ENCODE measurements around the gene PICALM.
A peak's percentile ranks its signal among the peaks of the same experiment; 100 is the strongest.

Gene PICALM

DNA sequence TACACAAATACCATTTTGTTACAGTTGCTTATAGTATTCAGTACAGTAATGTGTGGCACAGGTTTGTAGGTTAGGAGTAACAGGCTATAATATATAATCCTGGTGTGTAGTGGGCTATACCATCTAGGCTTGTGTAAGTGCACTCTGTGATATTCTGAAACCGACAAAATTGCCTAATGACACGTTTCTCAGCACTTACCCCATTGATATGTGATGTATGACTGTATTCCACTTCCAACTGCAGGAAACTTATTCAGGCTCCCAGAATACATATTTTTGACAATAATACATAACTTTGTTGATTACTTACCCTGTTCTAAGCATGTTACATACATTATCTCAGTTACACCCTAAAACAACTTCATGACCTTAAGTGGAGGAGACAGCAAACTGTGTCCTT is 5.1 kb upstream of the PICALM start:
- no peak for DNase-seq

DNA sequence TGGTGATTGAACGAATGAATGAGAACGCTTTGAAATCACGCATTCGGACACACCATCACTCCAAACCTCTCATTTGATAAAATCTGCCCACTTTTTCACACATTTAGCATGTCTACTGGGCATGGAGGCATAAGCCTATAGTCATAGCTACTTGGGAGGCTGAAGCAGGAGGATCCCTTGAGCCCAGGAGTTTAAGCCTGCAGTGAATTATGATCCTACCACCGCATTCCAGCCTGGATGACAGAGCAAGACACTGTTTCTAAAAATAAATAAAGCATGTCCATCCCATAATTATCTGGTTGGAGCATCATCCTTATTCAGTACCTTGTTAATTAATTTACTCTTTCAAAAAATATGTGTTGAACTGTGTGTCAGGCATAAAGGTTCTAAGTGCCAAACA is 3.3 kb upstream of the PICALM start:
- DNase-seq, result no peak

DNA sequence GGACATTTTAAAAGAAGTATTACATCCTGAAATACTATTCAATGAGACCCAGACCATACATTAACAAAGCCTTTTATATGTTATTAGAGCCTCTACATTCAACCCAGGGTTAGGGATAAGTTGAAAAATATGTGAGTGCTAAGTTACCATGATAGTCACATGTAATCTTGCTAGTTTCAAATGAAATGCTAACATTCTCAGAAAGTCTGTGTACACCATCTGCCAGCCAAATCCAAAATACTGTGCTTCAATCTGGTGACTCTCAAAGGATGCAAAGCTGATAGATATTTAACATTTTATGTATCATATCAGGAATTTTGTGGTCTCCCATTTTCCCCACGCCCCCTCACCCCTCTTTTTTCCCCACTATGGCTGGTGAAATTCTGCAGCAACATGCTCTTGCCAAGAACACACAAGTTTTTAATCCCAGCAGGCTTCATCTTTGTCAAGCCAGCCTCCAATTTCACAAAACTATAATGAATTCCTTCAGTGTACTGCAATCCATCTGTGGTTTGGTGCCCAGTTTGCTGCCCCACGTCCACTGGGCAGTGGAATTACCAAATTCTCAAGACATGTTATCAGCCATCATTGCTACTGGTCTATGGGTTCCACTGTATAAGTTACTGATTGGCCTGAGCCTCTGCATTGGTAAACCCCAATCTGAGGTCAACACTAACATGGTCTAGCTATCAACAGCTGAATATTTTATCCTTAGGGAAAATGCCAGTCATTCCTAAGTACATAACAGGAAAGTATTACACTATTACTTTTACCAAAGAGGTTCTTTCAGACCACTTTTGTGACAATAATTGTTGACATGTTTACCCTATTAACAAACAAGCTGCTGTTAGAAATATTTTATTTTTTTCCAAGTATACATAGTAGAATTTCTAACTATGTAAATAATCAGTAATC is 1.5 kb upstream of the PICALM start:
- DNase-seq, result no peak

DNA sequence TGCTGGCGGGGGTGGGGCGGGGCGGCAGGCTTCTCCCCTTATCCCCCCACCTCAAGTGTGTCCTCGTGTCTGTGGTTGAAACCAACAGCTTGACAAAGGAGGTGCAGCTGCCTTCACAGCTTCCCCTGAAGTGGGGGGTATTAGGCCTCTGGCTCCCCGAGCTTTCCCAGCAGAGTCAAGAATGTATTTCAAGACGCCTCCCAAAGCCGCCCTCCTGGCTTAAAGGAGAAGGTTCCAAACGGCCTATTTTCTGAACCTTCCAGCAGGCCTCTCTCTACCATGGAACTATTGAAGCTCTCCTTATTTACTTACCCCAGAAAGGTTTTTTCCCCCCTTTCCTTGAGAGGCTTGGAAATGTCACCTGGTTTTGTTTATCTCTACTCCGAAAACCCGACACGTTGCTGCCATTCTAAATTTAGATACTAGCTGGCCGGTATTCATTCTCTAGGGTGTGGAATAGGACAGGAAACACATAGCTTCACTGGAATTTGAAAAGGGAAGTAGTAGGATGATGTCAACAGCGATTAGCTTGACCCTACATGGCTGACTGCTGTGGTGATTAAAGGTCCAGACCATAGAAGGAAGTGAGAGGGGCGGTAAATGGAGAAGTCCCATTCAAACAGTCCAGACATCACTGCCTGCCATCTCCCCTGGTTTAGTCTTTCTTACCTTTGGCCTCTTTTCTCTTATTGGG is 671 bp upstream of the PICALM start:
- no peak for DNase-seq

DNA sequence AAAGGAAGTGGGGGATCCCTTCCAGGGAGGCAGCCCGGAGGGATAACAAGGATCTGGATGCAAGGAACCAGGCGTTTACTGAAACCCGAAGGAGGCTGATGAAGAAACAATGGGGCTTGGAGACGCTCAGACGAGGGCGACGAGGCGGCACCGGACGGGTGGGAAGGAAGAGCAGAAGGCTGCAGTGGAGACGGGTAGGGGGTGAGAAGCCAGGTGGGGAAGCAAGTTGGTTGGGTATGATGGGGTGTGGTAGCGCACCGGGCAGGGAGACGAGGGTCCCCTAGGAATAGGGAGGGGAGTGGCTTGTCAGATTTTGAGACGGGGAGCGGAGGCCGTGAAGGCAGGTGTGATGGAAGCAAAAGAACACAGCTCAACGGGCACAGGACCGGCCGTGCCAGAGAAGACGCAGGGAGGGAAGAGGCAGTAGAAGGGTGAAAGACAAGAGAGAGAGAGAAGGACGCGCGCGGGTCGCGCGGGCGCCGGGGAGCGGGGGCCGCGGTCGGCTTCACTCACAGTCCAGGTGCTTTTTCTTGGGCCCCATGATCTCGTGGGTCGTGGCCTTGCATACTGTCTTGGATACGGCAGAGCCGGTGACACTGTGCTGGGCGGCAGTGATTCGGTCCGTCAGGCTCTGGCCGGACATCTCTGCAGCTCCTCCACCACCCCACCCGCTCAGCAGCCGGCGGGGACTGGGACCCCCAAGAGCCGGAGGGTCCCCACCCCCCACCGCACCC is 579 bp downstream of the PICALM start:
- DNase-seq, result peak; percentile 36 to 81 (median 71)

DNA sequence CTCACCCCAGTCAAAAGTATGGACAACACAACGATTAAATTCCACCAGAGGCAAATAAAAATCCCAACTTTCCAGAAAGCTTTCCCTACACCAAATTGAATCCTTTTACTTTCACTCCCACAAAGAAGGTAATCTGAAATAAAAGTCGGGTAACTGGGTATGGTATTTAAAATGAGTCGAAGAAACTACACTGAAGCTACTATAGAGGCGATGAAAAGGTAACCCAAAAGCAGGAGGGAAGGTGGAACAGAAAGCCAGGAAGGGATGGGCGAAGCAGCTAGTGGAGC is 1.1 kb downstream of the PICALM start:
- no peak for DNase-seq

DNA sequence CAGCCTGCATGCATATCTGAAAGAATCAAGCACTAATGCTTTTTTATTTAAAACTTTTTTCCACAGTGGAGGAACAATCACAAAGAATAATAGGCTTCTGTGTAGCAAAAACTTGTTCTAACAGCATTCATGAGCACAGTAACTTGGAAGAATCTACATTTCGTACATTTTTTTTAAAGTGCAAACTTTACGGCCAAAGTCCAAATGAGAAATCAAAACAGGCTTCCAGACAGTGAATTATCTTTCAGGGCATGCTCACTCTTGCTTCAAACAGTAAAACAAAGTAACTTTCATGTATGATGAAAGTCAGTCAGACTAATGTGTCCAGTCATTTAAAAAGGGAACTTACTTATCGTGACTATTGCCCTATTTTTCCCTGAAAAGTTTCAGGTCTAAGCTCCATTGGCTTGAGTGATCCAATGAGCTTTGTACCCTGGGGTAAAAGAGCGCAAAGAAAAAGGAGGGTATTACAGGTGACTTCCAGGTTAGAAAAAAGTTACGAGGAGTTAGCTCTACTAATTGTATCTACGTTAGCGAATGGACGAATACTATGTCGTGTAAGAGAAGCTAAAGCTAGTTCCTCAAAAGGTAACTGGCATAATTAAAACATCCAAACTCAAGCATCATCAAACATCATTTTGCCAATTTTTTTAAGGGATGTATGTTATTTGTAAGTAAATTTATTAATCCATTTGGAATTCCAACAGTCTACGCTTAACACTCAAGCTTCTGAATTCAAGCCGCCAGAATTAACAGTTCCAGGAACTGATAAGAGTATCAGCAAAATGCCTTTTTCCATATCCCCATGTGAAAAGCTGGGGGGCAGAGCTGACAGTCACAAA is 1.7 kb downstream of the PICALM start:
- DNase-seq, result peak in 2 of 3 experiments; percentile 11 to 65

DNA sequence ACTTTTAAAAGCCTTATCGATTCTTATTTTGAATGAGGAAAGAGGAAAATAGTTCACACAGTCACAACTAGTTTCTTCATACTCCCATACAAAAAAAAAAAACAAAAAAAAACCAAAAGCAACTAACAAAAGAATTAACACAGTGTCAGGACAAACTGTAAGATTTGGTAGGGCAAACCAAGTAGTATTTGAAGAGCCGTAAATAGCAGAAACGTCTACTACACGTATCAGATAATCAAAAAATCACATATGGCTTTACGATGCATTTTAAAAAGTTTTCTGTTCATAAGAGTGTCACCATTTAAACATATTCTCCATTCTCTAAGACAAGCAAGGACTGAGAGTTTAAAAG is 2.3 kb downstream of the PICALM start:
- DNase-seq, result peak in 1 of 3 experiments; percentile 40

DNA sequence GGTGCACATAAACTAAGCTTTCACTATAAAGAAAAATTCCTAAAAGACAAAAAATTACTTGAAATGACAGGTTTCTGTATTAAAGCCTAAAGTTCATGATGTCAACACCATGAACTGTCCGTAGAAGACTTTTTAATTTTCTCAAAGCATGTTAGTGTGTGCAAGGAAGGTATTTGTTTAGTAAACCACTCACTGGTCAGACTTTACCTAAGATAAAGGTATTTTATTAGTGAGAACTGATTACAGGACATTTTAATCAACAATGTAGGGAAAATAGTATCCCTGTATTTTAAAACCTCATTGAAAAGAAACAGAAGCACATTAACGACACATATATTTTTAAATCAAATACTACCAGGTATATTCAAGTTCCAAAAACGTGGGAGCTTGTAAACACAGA is 2.9 kb downstream of the PICALM start:
- no peak for DNase-seq

DNA sequence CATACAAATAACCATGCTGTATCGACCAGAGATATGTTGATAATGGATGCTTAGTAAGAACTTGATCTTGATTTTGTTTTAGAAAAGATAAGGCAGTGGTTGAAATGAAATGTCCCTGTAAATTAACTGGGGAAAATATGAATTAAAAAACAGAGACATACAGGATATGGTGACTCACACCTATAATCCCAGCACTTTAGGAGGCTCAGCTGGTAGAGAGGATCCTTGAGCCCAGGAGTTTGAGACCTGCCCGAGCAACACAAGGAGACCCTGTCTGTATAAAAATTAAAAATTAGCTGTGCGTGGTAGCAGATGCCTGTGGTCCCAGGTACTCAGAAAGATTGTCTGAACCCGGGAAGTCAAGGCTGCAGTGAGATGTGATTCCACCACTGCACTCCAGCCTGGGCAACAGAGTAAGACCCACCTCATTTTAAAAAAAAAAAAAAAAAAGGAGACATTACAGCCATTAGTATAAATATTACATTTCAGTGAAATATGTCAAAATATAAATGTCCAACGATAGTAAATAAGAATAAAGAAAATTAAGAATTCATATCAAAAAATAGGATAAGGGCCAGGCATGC is 4.6 kb downstream of the PICALM start:
- DNase-seq, result no peak

DNA sequence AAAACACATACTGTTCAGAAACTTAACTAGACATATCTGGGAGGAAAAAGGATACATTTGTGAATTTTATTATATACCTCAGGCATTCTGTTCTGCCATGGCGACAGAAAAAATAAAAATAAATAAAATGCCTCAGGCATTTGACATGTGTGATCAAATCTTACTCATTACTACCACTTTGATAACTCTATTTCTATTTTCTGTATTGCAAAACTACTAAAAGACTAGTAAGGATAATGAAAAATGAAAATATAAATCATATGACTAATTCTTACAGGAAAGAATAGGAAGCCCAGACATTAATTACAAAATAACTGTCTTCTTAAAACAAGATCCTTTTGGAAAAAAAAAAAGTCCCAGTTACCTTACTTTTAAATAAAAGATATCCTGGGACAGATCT is 5.3 kb downstream of the PICALM start:
- DNase-seq, result no peak

DNA sequence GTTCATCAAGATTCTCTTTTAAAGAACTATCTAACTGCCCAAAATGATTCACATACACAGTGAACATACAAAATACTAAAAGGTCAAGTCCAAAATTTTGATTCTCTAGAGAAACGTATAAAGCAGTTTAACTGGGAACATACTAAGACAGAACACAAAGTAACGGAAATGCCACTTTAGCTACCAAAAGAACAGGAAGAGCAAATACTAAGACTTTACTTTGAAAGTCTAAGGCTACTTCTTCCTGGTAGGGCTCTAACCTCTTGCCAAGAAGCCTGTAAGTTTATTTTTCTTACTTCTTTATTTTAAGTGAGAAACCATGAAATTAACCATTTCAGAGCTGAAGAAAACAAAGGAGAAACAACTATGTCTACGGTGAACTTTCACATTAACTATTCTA is 6.2 kb downstream of the PICALM start:
- no peak for DNase-seq

DNA sequence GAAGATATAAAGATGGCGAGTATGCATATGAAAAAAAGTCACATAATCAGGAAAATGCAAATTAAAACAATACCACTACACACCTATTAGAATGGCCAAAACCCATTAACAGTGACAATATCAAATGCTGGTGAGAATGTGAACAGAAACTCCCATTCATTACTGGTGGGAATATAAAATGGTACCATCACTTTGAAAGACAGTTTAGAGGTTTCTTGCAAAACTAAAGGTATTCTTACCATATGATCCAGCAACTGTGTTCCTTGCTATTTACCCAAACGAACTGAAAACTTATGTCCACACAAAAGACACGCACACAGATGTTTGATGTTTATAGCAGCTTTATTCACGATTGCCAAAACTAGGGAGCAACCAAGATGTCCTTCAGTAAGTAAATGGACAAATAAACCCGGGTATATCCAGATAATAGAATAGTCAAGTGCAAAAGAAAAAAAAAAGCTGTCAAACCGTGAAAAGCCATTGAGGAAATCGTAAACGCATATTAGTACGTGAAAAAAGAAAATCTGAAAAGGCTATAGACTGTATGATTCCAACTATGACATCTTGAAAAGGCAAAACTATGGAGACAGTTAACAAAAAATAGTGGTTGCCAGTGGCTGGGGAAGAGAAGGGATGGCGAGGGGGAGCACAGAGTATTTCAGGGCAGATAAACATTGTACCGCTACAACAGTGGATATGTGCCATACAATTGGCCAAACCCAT is 7.2 kb downstream of the PICALM start:
- DNase-seq, result no peak

DNA sequence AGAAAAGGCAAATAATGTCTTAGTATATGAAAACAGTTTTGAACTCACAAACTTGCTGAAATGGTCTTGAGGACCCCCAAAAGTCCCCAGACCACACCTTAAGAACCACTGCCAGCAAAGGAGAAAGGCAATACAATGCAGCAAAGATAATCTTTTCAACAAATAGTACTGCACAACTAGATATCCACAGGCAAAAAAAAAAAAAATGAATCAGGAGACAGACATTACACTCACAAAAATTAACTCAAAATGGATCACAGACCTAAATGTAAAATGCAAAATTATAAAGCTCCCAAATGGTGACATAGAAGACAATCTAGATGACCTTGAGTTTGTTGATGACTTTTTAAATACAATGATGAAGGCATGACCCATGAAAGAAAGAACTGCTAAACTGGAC is 8.3 kb downstream of the PICALM start:
- DNase-seq, result no peak

DNA sequence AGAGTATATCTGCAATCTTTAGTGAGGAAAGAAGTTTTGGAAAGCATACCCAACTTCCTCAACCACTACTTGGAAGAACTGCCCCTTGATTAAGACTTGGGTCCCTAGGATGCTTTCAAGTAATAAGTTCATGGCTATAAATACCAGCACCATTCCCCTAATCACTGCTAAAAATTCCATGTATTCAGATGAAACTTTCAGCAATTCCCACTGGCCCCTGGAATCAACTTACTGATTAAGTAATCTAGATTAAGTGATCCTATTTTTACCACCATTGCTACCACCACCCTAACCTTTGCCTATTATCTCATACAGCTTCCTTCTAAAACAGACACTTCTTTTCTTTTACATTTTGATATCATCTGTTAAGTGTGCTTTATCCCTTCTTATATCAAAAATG is 10.5 kb downstream of the PICALM start:
- no peak for DNase-seq

DNA sequence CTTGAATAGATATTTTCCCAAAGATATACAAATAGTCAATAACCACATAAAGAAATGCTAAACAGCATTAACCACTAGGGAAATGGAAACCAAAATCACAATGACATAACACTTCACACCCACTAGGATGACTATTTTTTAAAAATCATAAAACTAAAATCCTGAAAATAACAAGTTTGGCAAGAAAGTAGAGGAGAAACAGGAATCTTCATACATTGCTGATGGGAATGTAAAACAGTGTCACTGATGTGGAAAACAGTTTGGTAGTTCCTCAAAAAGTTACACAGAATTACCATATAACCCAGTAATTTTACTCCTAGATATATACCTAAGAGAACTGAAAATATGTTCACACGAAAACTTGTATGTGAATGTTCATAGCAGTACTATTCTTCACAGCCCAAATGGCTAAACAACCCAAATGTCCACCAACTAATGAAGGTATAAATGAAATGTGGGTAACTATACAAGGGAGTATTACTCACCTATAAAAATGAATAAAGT is 12.5 kb downstream of the PICALM start:
- DNase-seq, result no peak

DNA sequence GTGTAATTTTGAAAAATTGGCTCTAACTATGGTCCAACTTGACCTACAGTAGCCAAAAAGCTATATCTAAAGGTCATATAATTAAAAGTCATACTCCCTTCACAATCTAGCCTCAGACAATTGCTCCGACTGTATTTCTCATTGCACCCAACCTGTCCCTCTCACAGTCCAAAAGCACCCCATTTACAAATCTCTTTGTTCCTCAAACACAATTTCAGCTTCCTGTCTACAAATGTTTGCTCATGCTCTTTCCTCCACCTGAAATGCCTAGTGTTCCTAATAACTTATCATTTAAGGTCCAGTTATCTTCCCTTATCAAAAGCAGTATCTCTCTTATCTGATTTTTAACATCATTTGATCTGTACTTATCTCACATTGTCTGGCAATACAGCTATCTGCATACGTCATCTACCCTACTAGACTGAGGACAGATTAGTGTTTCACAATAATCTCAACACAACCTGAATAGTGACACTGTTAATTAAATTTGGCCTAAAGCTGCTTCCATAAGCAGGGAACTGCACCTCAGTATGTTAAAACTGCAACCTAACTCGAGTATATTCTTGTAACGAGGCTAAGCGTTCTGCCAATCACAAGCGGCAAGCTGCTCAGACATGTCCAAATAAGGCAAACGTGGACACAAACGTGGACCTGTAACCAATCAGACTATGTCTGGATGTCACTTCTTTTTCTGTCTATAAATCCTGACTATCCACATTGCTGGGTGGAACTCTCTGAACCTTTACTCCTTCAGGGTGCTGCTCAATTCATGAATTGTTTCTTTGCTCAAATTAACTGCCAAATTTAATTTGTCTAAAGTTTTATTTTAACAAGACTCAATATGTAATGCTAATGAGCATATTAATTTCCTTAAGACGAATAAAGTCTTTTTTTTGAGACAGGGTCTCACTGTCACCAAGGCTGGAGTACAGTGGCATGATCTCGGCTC is 15.9 kb downstream of the PICALM start:
- DNase-seq, result no peak

DNA sequence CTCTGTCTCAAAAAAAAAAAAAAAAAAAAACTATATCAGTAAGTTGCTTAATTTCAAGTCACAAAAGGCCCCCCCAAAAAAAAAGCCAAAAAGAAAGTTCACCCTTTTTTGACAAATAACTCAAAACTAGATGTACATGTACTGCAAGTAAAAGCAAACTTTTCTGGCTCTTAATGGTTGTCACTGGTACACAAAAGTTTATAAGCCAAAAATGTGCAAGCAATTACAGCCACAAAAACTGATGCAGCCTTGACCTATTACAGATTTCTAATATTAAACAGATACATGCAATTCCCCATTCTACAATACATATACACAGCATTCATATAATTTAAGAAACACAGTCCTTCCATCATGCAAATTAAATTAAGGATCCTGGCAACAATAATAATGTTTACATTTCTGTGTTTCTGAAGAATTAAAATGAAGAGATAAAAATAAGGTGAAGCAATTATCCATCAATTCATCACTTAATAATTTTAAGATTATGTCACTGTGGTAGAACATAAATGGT is 18.6 kb downstream of the PICALM start:
- no peak for DNase-seq

DNA sequence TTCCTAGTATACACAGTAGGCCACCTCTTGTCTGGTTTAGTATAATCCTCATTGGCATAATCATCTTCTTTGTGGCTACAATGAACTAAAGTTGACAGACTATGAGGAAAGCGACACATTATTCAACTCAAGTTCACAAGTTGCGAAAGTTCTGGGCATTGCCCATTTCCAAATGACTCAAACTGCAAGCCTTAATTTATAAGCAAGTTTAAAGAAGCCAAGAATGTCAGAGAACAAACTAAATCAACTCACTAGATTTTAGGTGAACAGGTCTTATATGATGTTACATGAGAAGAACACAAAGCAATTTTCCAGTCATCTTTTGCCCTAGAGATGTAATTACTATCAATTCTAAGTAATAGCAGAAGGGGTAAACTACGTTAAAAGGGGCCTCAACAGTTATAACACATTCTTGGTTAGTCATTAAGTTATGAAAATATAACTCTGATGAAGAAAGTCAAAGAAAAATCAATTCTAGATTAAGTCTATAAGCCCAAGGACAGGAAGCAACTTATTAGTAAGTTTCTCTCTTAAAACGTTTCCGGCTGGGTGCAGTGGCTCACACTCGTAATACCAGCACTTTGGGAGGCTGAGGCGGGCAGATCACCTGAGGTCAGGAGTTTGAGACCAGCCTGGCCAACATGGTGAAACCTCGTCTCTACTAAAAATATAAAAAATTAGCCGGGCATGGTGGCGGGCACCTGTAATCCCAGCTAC is 21.5 kb downstream of the PICALM start:
- DNase-seq, result no peak

DNA sequence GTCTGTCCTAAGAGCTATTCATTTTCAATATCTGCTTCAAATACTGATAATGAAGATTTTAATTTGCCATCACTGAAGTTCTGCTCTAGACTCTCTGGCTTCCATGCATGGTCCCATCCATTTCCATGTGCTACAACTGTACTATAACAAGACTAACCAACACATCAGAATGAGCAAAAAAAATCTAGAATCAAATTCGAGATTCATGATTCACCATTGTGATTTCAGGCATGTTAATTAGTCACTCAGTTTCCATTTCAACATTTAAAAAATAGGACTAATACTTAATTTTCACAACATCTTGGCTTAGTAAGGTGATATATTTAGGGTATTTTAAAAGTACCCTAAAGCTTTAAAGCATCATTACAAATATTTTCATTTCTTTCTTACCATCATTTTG is 22.8 kb downstream of the PICALM start:
- DNase-seq, result no peak

Data from NCI-H1417 (cell line).